Left ventricle myocardium inferior (tissue), 1 donor: ENCODE data around the gene FGD5. TPM values are rescaled to one million over a fixed set of nuclear protein-coding genes. Genes with fewer than 3 reads are reported as not detected.

ENCODE experiments used
- DNase-seq: peaks from one replicate; pipeline ENCODE4 v3.0.0-alpha.2; 2020
- H3K27ac ChIP-seq: fragments of 200-600 bp; replicated peaks from 2 replicates; pipeline ENCODE4 v1.8.0; 2021
- H3K27me3 ChIP-seq: fragments of 200-600 bp; 2 replicates; pipeline ENCODE4 v1.8.0; 2021; ENCODE audit warnings: low read depth
- H3K36me3 ChIP-seq: fragments of 200-600 bp; 2 replicates; pipeline ENCODE4 v1.8.0; 2021
- H3K4me1 ChIP-seq: fragments of 200-600 bp; 2 replicates; pipeline ENCODE4 v1.8.0; 2021
- H3K4me3 ChIP-seq: fragments of 200-600 bp; 2 replicates; pipeline ENCODE4 v1.8.0; 2021; ENCODE audit warnings: mild to moderate bottlenecking, moderate library complexity
- H3K9me3 ChIP-seq: fragments of 200-600 bp; replicated peaks from 2 replicates; pipeline ENCODE4 v1.8.0; 2021
- CTCF ChIP-seq: fragments of 200-600 bp; IDR thresholded peaks from 2 replicates; pipeline ENCODE4 v1.8.0; 2021; ENCODE audit warnings: antibody characterized with exemption, mild to moderate bottlenecking, borderline replicate concordance
- intact Hi-C: fragments of 100-400 bp; cut with micrococcal nuclease; formaldehyde crosslinking; loops from one replicate; pipeline ENCODE4 v1.11.0; 2022
- total RNA-seq: library from RNA; stranded (reverse); fragmentation: NEBNext Ultra II Directional; extraction: Animal tissue kit (Norgen Biotek cat#: 25700); gene quantifications from one replicate; pipeline ENCODE4 v1.2.1, GENCODE V29; 2021
- donor health status: DM: no; HTN: yes; CAD: no; lungs with severe emphysema.

Gene FGD5
- total RNA-seq, 1 donor from 2014 or later, result 13.9 TPM

- Histone ChIP-seq H3K4me3 (no peak overlapping the region), H3K4me1 (peaks cover 41% of the 10 kb centered on the region), H3K9me3 (no peaks in the 10 kb centered on the region), H3K36me3 (no peaks in the 10 kb centered on the region), H3K27me3 (peaks cover 13% of the 10 kb centered on the region), H3K27ac (no peak overlapping the region)
- intact Hi-C loops, result no loop called here
- no peak for TF ChIP-seq CTCF
- no peak for DNase-seq
Observed at GRCh38 chr3:14796403-14797077, 22.2 kb upstream of the FGD5 start.

GRCh38 chr3:14797731-14798130 is 21.0 kb upstream of the FGD5 start:
- H3K27me3 ChIP-seq, result peaks cover 11% of the 10 kb centered on the region
- no peak overlapping the region for H3K27ac ChIP-seq
- TF ChIP-seq CTCF, result no peak
- H3K4me3 ChIP-seq, result no peak overlapping the region
- no peak for DNase-seq
- peaks cover 36% of the 10 kb centered on the region for H3K4me1 ChIP-seq
- H3K9me3 ChIP-seq, result no peaks in the 10 kb centered on the region
- H3K36me3 ChIP-seq, result no peaks in the 10 kb centered on the region
- intact Hi-C loops, result no loop called here

GRCh38 chr3:14798231-14798630 is 20.5 kb upstream of the FGD5 start:
- DNase-seq, result no peak
- no peaks in the 10 kb centered on the region for H3K36me3 ChIP-seq
- no peaks in the 10 kb centered on the region for H3K9me3 ChIP-seq
- H3K27me3 ChIP-seq, result peaks cover 11% of the 10 kb centered on the region
- TF ChIP-seq CTCF, result no peak
- no peak overlapping the region for H3K27ac ChIP-seq
- H3K4me3 ChIP-seq, result no peak overlapping the region
- H3K4me1 ChIP-seq, result peaks cover 36% of the 10 kb centered on the region
- intact Hi-C loops, result no loop called here

- no peak for TF ChIP-seq CTCF
- Histone ChIP-seq H3K27me3 (peaks cover 11% of the 10 kb centered on the region), H3K36me3 (no peaks in the 10 kb centered on the region), H3K9me3 (no peaks in the 10 kb centered on the region), H3K4me1 (peaks cover 36% of the 10 kb centered on the region), H3K27ac (no peak overlapping the region), H3K4me3 (no peak overlapping the region)
- no peak for DNase-seq
- intact Hi-C loops, result no loop called here
Observed at GRCh38 chr3:14799146-14799545, 19.6 kb upstream of the FGD5 start.

GRCh38 chr3:14801031-14801430 is 17.7 kb upstream of the FGD5 start:
- no peak for DNase-seq
- Histone ChIP-seq H3K4me1 (peaks cover 45% of the 10 kb centered on the region), H3K27me3 (peaks cover 22% of the 10 kb centered on the region), H3K27ac (no peak overlapping the region), H3K36me3 (no peaks in the 10 kb centered on the region), H3K4me3 (no peak overlapping the region), H3K9me3 (no peaks in the 10 kb centered on the region)
- intact Hi-C loops, result no loop called here
- TF ChIP-seq CTCF, result no peak
